ENCODE measurements around the gene CHRNG. TPM values are rescaled to one million over a fixed set of nuclear protein-coding genes. Genes with fewer than 3 reads are reported as not detected.
A peak's percentile ranks its signal among the peaks of the same experiment; 100 is the strongest.

Gene CHRNG
- total and polyA plus RNA-seq, 2 donors (not counting 3 experiments of a cell fraction or from before 2014, with no cell fraction given) = not detected

DNA sequence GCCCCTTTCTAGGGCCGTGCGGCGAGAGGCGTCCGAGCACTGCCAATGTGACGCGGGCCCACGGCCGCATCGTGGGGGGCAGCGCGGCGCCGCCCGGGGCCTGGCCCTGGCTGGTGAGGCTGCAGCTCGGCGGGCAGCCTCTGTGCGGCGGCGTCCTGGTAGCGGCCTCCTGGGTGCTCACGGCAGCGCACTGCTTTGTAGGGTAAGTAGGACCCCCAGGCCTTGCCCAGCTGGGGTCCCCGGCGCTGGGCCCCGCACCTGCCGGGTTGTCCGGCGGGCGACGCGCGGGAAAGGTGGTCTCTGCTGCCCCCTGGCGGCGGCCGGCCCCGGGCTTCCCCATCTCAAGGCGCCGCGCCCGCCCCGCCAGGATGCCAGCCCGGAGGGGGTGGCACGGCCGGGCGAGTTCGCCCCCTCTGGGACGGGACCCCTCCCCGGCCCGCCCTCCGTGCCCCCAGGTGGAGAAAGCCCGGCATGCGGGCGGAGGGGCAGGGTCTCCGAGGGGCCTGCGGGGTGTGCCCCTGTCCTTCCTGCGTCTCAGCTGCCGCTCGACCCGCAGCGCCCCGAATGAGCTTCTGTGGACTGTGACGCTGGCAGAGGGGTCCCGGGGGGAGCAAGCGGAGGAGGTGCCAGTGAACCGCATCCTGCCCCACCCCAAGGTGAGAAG is 17.4 kb upstream of the CHRNG start:
- Histone ChIP-seq H3K36me3 (ENCODE audit: control insufficient read depth in 2 of 2, extremely low read depth in 1 of 2, insufficient read depth in 2 of 2, low read length in 2 of 2) (no peaks in the 10 kb centered on the region), H3K27me3 (ENCODE audit: control insufficient read depth in 2 of 2, insufficient read depth in 2 of 2, low read length in 2 of 2) (peaks cover 21 to 31% of the 10 kb centered on the region in 2 experiments), H3K27ac (ENCODE audit: insufficient read depth, low read depth, low read length) (no peak overlapping the region), H3K9me3 (replicated peaks; ENCODE audit: control insufficient read depth, insufficient read depth, low read length) (no peaks in the 10 kb centered on the region), H3K9ac (replicated peaks; ENCODE audit: extremely low read depth, insufficient read depth, low read length) (no peak overlapping the region), H3K4me3 (replicated peaks in 1 of 3; ENCODE audit: insufficient read depth in 1 of 3, low read depth in 1 of 3, low read length in 3 of 3) (no peak overlapping the region), H3K4me1 (ENCODE audit: control insufficient read depth, extremely low read depth, insufficient read depth, low read length) (no peaks in the 10 kb centered on the region), H4K20me1 (replicated peaks; ENCODE audit: control insufficient read depth, extremely low read depth, insufficient read depth, low read length) (no peaks in the 10 kb centered on the region), H2AFZ (ENCODE audit: low read depth, low read length) (no peak overlapping the region), H3K79me2 (ENCODE audit: control insufficient read depth, insufficient read depth, low read length) (no peaks in the 10 kb centered on the region), H3K4me2 (ENCODE audit: insufficient read depth, low read length) (no peak overlapping the region), H3K9me1 (replicated peaks; ENCODE audit: control insufficient read depth, extremely low read depth, insufficient read depth, low read length) (no peaks in the 10 kb centered on the region)
- intact Hi-C loops (cut with micrococcal nuclease) = loop anchor here (5.0 kb wide), 1 partner anchor 615 kb away; no protein-coding TSS in a partner anchor
- ChIA-PET CTCF (interaction anchor here (1.3 to 4.6 kb wide), 5 partner anchors 10 to 75 kb away, joined by 3 to 44 read pairs (median 6); partner anchors contain the start of genes EIF4E2 and TIGD1), POLR2A (no interaction called here)
- BruUV-seq (replicated peaks) = no TSS peak
- no peak for FAIRE-seq
- TF ChIP-seq, protein P1, sequence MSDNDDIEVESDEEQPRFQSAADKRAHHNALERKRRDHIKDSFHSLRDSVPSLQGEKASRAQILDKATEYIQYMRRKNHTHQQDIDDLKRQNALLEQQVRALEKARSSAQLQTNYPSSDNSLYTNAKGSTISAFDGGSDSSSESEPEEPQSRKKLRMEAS (IDR thresholded peaks at IDR 0.05; ENCODE audit: insufficient read depth, insufficient read length) = no peak
- TF ChIP-seq, protein P2, sequence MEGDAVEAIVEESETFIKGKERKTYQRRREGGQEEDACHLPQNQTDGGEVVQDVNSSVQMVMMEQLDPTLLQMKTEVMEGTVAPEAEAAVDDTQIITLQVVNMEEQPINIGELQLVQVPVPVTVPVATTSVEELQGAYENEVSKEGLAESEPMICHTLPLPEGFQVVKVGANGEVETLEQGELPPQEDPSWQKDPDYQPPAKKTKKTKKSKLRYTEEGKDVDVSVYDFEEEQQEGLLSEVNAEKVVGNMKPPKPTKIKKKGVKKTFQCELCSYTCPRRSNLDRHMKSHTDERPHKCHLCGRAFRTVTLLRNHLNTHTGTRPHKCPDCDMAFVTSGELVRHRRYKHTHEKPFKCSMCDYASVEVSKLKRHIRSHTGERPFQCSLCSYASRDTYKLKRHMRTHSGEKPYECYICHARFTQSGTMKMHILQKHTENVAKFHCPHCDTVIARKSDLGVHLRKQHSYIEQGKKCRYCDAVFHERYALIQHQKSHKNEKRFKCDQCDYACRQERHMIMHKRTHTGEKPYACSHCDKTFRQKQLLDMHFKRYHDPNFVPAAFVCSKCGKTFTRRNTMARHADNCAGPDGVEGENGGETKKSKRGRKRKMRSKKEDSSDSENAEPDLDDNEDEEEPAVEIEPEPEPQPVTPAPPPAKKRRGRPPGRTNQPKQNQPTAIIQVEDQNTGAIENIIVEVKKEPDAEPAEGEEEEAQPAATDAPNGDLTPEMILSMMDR (IDR thresholded peaks at IDR 0.05; ENCODE audit: extremely low read depth in 1 of 2, insufficient read depth in 1 of 2, low read depth in 1 of 2, low read length in 2 of 2) = peak; percentile 63 to 76
- dilution Hi-C loops (cut with MboI; ENCODE audit: extremely low pct_ligation_motif_present, low sequenced_read_pairs) = no loop called here
- DNase-seq (ENCODE audit: low read depth, low spot score) = peak; percentile 10

All from endothelial cell of umbilical vein (primary cell).